H1 (cell line): Measurements from ENCODE around the gene HELQ. TPM values are rescaled to one million over a fixed set of nuclear protein-coding genes. Genes with fewer than 3 reads are reported as not detected.

Experiments
- CTCF ChIA-PET: fragments of 300-600 bp; sonication (Branson Sonifier 250); formaldehyde crosslinking; loops from one replicate; lab custom pipeline; 2021; ENCODE audit not compliant: partially characterized antibody; lab: Charles Lee
- POLR2A ChIA-PET: fragments of 300-600 bp; sonication (Branson Sonifier 250); formaldehyde crosslinking; loops from one replicate; lab custom pipeline; 2021; ENCODE audit warnings: inconsistent platforms; ENCODE audit not compliant: partially characterized antibody; lab: Charles Lee
- DNase-seq, 2 experiments: peaks; one replicate each; pipeline versions ENCODE4 v3.0.0 to v3.0.0-alpha.2; 2010 to 2022; ENCODE audit warnings: low spot score in 2 of 2, low read depth in 1 of 2, mixed read lengths in 1 of 2
- FAIRE-seq: peaks from 2 replicates; lab custom pipeline; 2011; peaks lifted over from hg19 to GRCh38; lab: Jason Lieb, UNC
- H2AFZ ChIP-seq: 2 replicates; pipeline ENCODE4 v1.8.1; 2012; ENCODE audit warnings: low read length, inconsistent platforms
- H2AK5ac ChIP-seq: 2 replicates; pipeline ENCODE4 v1.6.1; 2013; ENCODE audit warnings: low read depth, low read length
- H2BK120ac ChIP-seq: replicated peaks from 2 replicates; pipeline ENCODE3; 2013; ENCODE audit warnings: low read depth, low read length, inconsistent platforms
- H2BK12ac ChIP-seq: 2 replicates; pipeline ENCODE4 v1.6.1; 2013; ENCODE audit warnings: low read depth, low read length
- H2BK15ac ChIP-seq: 2 replicates; pipeline ENCODE4 v1.6.1; 2013; ENCODE audit warnings: low read length
- H2BK20ac ChIP-seq: 2 replicates; pipeline ENCODE4 v1.6.1; 2013; ENCODE audit warnings: low read length
- H2BK5ac ChIP-seq: 2 replicates; pipeline ENCODE4 v1.6.1; 2013; ENCODE audit warnings: low read depth, low read length
- H3K14ac ChIP-seq: 2 replicates; pipeline ENCODE4 v1.6.1; 2013; ENCODE audit warnings: inconsistent platforms; ENCODE audit not compliant: insufficient read length
- H3K18ac ChIP-seq: 2 replicates; pipeline ENCODE4 v1.6.1; 2013; ENCODE audit warnings: low read length; ENCODE audit errors: extremely low read depth
- H3K23ac ChIP-seq: 2 replicates; pipeline ENCODE4 v1.6.1; 2013; ENCODE audit warnings: inconsistent platforms; ENCODE audit not compliant: insufficient read length
- H3K23me2 ChIP-seq: 2 replicates; pipeline ENCODE4 v1.6.1; 2013; ENCODE audit warnings: low read depth, low read length
- H3K27ac ChIP-seq: 2 replicates; pipeline ENCODE4 v1.6.1; 2011; ENCODE audit warnings: low read depth, low read length, inconsistent platforms
- H3K27me3 ChIP-seq, 4 experiments: replicated peaks in 1 of 4; 1 replicate in 1 of 4; 2 replicates in 3 of 4; pipeline versions ENCODE4 v1.6.1 to v1.8.1; 2011 to 2013; ENCODE audit warnings: low read length in 3 of 4, mild to moderate bottlenecking in 3 of 4, inconsistent platforms in 2 of 4, mixed read lengths in 2 of 4, moderate library complexity in 1 of 4; ENCODE audit not compliant: control insufficient read depth in 3 of 4, insufficient read depth in 3 of 4; ENCODE audit errors: extremely low read depth in 1 of 4
- H3K36me3 ChIP-seq, 4 experiments: 2 replicates each; pipeline versions ENCODE4 v1.6.1 to v1.8.1; 2011 to 2013; ENCODE audit warnings: mild to moderate bottlenecking in 4 of 4, low read length in 3 of 4, moderate library complexity in 2 of 4, control low read depth in 1 of 4, inconsistent platforms in 1 of 4; ENCODE audit not compliant: insufficient read depth in 4 of 4, control insufficient read depth in 2 of 4
- H3K4ac ChIP-seq: replicated peaks from 2 replicates; pipeline ENCODE3; 2013; ENCODE audit warnings: low read length, low read depth, mixed read lengths, inconsistent platforms; ENCODE audit not compliant: insufficient read length
- H3K4me1 ChIP-seq, 4 experiments: replicated peaks in 1 of 4; 1 replicate in 1 of 4; 2 replicates in 3 of 4; pipeline versions ENCODE4 v1.6.1 to v1.8.1; 2011 to 2013; ENCODE audit warnings: low read length in 3 of 4, inconsistent platforms in 2 of 4, mixed read lengths in 1 of 4; ENCODE audit not compliant: insufficient read depth in 4 of 4, control insufficient read depth in 3 of 4
- H3K4me2 ChIP-seq, 2 experiments: 2 replicates each; pipeline versions ENCODE4 v1.6.1 to v1.8.1; 2011 to 2013; ENCODE audit warnings: low read depth in 2 of 2, low read length in 2 of 2, control low read depth in 1 of 2, inconsistent platforms in 1 of 2, mild to moderate bottlenecking in 1 of 2; ENCODE audit not compliant: insufficient read depth in 1 of 2
- H3K4me3 ChIP-seq, 4 experiments: fragments of 200-600, 300-600 bp in 1 of 4; sonication (generic), shearing (Covaris generic), sonication (Bioruptor Twin) in 1 of 4; 2 replicates each; pipeline versions ENCODE4 v1.5.1 to v1.8.1; 2011 to 2016; ENCODE audit warnings: low read length in 4 of 4, low read depth in 3 of 4, control low read depth in 2 of 4, inconsistent platforms in 2 of 4, mild to moderate bottlenecking in 2 of 4, mixed read lengths in 1 of 4, moderate library complexity in 1 of 4; ENCODE audit not compliant: insufficient read depth in 2 of 4; ENCODE audit errors: extremely low read depth in 1 of 4
- H3K56ac ChIP-seq: replicated peaks from 2 replicates; pipeline ENCODE3; 2013; ENCODE audit warnings: low read depth, mild to moderate bottlenecking, mixed read lengths, low read length, inconsistent platforms; ENCODE audit not compliant: insufficient read length
- H3K79me1 ChIP-seq: 2 replicates; pipeline ENCODE4 v1.6.1; 2013; ENCODE audit warnings: low read depth, low read length, control low read depth
- H3K79me2 ChIP-seq, 2 experiments: 2 replicates each; pipeline versions ENCODE4 v1.6.1 to v1.8.1; 2012 to 2013; ENCODE audit warnings: low read length in 2 of 2, mild to moderate bottlenecking in 2 of 2, inconsistent platforms in 1 of 2; ENCODE audit not compliant: insufficient read depth in 2 of 2, control insufficient read depth in 1 of 2
- H3K9ac ChIP-seq, 4 experiments: replicated peaks in 1 of 4; 1 replicate in 1 of 4; 2 replicates in 3 of 4; pipeline versions ENCODE4 v1.6.1 to v1.8.1; 2011 to 2013; ENCODE audit warnings: low read depth in 3 of 4, low read length in 3 of 4, control low read depth in 2 of 4, mild to moderate bottlenecking in 2 of 4, moderate library complexity in 2 of 4, inconsistent platforms in 1 of 4; ENCODE audit errors: extremely low read depth in 1 of 4
- H3K9me3 ChIP-seq, 2 experiments: 2 replicates each; pipeline versions ENCODE4 v1.6.1 to v1.8.1; 2012 to 2013; ENCODE audit warnings: mild to moderate bottlenecking in 2 of 2, moderate library complexity in 2 of 2, control low read depth in 1 of 2, inconsistent platforms in 1 of 2, low read depth in 1 of 2, low read length in 1 of 2, mixed read lengths in 1 of 2; ENCODE audit not compliant: insufficient read depth in 2 of 2
- H4K20me1 ChIP-seq, 2 experiments: replicated peaks in 1 of 2; 2 replicates each; pipeline versions ENCODE3 to v1.8.1; 2011 to 2013; ENCODE audit warnings: inconsistent platforms in 2 of 2, low read length in 2 of 2, mild to moderate bottlenecking in 1 of 2; ENCODE audit not compliant: insufficient read depth in 2 of 2, control insufficient read depth in 1 of 2
- H4K5ac ChIP-seq: 2 replicates; pipeline ENCODE4 v1.6.1; 2013; ENCODE audit warnings: low read length, low read depth, mixed read lengths, inconsistent platforms; ENCODE audit not compliant: insufficient read length
- H4K8ac ChIP-seq: 2 replicates; pipeline ENCODE4 v1.8.0; 2013; ENCODE audit warnings: mild to moderate bottlenecking, moderate library complexity, low read length, inconsistent platforms; ENCODE audit not compliant: insufficient read depth; ENCODE audit errors: extremely low read depth
- H4K91ac ChIP-seq: replicated peaks from 2 replicates; pipeline ENCODE3; 2013; ENCODE audit warnings: low read length, mixed read lengths, inconsistent platforms; ENCODE audit not compliant: insufficient read length
- ASH2L ChIP-seq: fragments of 200-600, 300-600 bp; sonication (generic); IDR thresholded peaks from one replicate; pipeline ENCODE4 v1.7.1; 2017; ENCODE audit warnings: low read length
- CTCF ChIP-seq, 3 experiments: IDR thresholded peaks; 1 replicate in 2 of 3; 2 replicates in 1 of 3; pipeline versions ENCODE4 v1.5.1 to v1.6.1; 2011; ENCODE audit warnings: low read length in 3 of 3, mild to moderate bottlenecking in 3 of 3, inconsistent platforms in 2 of 3, low read depth in 1 of 3, moderate library complexity in 1 of 3; ENCODE audit not compliant: insufficient read depth in 1 of 3; ENCODE audit errors: control extremely low read depth in 1 of 3
- RAD21 ChIP-seq, 2 experiments: IDR thresholded peaks in 1 of 2; conservative IDR thresholded peaks in 1 of 2; 2 replicates each; pipeline ENCODE4 v1.6.1; 2011; ENCODE audit warnings: low read depth in 2 of 2, low read length in 2 of 2, improper control_type of control experiment in 1 of 2, inconsistent platforms in 1 of 2, mild to moderate bottlenecking in 1 of 2, moderate library complexity in 1 of 2
- SRF ChIP-seq: IDR thresholded peaks from 2 replicates; pipeline ENCODE4 v1.6.1; 2011; ENCODE audit warnings: mild to moderate bottlenecking, low read depth, low read length, moderate library complexity
- WGBS, 2 experiments: shearing (Covaris generic) in 1 of 2; methylation state at CpG; one replicate each; pipeline versions ENCODE4 v1.1.6 to v1.1.7; 2013 to 2015; ENCODE audit warnings: low lambda C conversion rate in 2 of 2, mixed read lengths in 2 of 2, inconsistent platforms in 1 of 2, low coverage in 1 of 2, missing lambda C conversion rate in 1 of 2; ENCODE audit not compliant: insufficient replicate concordance in 2 of 2, insufficient coverage in 1 of 2, insufficient read length in 1 of 2; ENCODE audit errors: extremely low coverage in 1 of 2, missing lambda C conversion rate in 1 of 2; 5-methylcytosine and 5-hydroxymethylcytosine counted together
- polyA plus RNA-seq, 7 experiments: library from polyadenylated mRNA; depleted of rRNA in 3 of 7; stranded (reverse) in 5 of 7; unstranded in 2 of 7; fragments of >200 nt in 5 of 7; fragments of 200-250 nt in 2 of 7; gene quantifications; 1 replicate in 5 of 7; 2 replicates in 1 of 7; 4 replicates in 1 of 7; pipeline versions ENCODE4 v1.2.1 to v1.2.3, GENCODE V29; 2011 to 2013; ENCODE audit warnings: missing spikeins in 2 of 7, mixed read lengths in 2 of 7
- total RNA-seq: library from RNA; stranded (reverse); fragmentation: NEBNext Ultra II Directional; extraction: Animal tissue kit (Norgen Biotek cat#: 25700); gene quantifications from 2 replicates; pipeline ENCODE4 v1.2.1, GENCODE V29; 2021

HELQ gene
- total and polyA plus RNA-seq, 2 of the 8 experiments (the other 6 are each of a cell fraction or from before 2014, with no cell fraction given), result 4.7 to 9.0 TPM

GRCh38 chr4:83490876-83491450, 35.3 kb upstream of the HELQ start:
- no peak overlapping the region for H2BK12ac ChIP-seq
- H3K36me3 ChIP-seq, result no peaks in the 10 kb centered on the region
- H3K23me2 ChIP-seq, result no peaks in the 10 kb centered on the region
- H4K20me1 ChIP-seq, result no peaks in the 10 kb centered on the region
- H3K56ac ChIP-seq, result no peak overlapping the region
- H3K4me1 ChIP-seq, result no peaks in the 10 kb centered on the region; a peak in 1 of 7 replicates
- no peaks in the 10 kb centered on the region for H3K27me3 ChIP-seq
- ChIA-PET POLR2A (no interaction called here), CTCF (interaction anchor here (0.6 to 2.5 kb wide), 18 partner anchors 9 to 1188 kb away, joined by 3 to 17 read pairs (median 3); no protein-coding TSS in a partner anchor)
- no peak overlapping the region for H3K18ac ChIP-seq
- no peak overlapping the region for H3K4me2 ChIP-seq
- no peak overlapping the region for H2BK120ac ChIP-seq
- H3K4ac ChIP-seq, result no peak overlapping the region
- no peak overlapping the region for H3K9ac ChIP-seq
- no peak overlapping the region for H2BK20ac ChIP-seq
- H3K14ac ChIP-seq, result no peak overlapping the region
- H4K8ac ChIP-seq, result no peak overlapping the region
- H2AK5ac ChIP-seq, result no peak overlapping the region
- no peak for DNase-seq
- no peaks in the 10 kb centered on the region for H3K79me1 ChIP-seq
- H4K91ac ChIP-seq, result no peak overlapping the region
- no peak overlapping the region for H2AFZ ChIP-seq
- H2BK15ac ChIP-seq, result no peak overlapping the region
- H3K27ac ChIP-seq, result no peak overlapping the region
- H2BK5ac ChIP-seq, result no peak overlapping the region
- no peaks in the 10 kb centered on the region for H3K79me2 ChIP-seq
- TF ChIP-seq SRF, result no peak
- peak; percentile 48 to 52 for TF ChIP-seq RAD21 (IDR thresholded peaks at IDR 0.05 in 1 of 2, conservative IDR thresholded peaks at IDR 0.05 in 1 of 2; ENCODE audit: low read depth in 2 of 2, low read length in 2 of 2)
- TF ChIP-seq CTCF (IDR thresholded peaks at IDR 0.05; ENCODE audit: control extremely low read depth in 1 of 3, insufficient read depth in 1 of 3, low read depth in 1 of 3, low read length in 3 of 3), result peak in 2 of 3 experiments; percentile 50 to 74; a peak in 2 of 4 replicates
- TF ChIP-seq ASH2L, result no peak
- H3K23ac ChIP-seq, result no peak overlapping the region
- FAIRE-seq, result no peak
- no peak overlapping the region for H4K5ac ChIP-seq
- 27% methylated on average over 1 of the region's 1 CpG; no CpG with 5 or more reads in 1 of the 2 experiments for WGBS, 2 experiments
- no peaks in the 10 kb centered on the region for H3K9me3 ChIP-seq
- H3K4me3 ChIP-seq, result no peak overlapping the region
